Caco-2 (cell line): Measurements from ENCODE around the gene LMAN2. TPM values are rescaled to one million over a fixed set of nuclear protein-coding genes. Genes with fewer than 3 reads are reported as not detected.
A peak's percentile ranks its signal among the peaks of the same experiment; 100 is the strongest.

Source experiments
- BruUV-seq: library from RNA; stranded (reverse); fragments of 400-500 nt; replicated peaks from 2 replicates; lab custom pipeline; 2021; lab: Mats Ljungman, UMichigan
- CTCF ChIA-PET: fragments of 300-600 bp; sonication (Branson Sonifier 250); formaldehyde crosslinking; loops from one replicate; lab custom pipeline; 2022; ENCODE audit warnings: antibody characterized with exemption; lab: Charles Lee
- POLR2A ChIA-PET: fragments of 300-600 bp; sonication (Branson Sonifier 250); formaldehyde crosslinking; loops from one replicate; lab custom pipeline; 2022; ENCODE audit warnings: antibody characterized with exemption; lab: Charles Lee
- DNase-seq, 2 experiments: peaks; one replicate each; pipeline versions ENCODE4 v3.0.0 to v3.0.0-alpha.2; 2020 to 2022
- H3K27me3 ChIP-seq: replicated peaks from 2 replicates; pipeline ENCODE4 v1.6.0; 2011; ENCODE audit warnings: low read length; ENCODE audit not compliant: control insufficient read depth, insufficient read depth
- H3K36me3 ChIP-seq: 2 replicates; pipeline ENCODE4 v1.5.1; 2011; ENCODE audit warnings: low read length; ENCODE audit not compliant: control insufficient read depth, insufficient read depth
- H3K4me1 ChIP-seq: fragments of 250-450 bp; sonication (Bioruptor Pico); 2 replicates; pipeline ENCODE4 v1.5.1; 2020; ENCODE audit warnings: mild to moderate bottlenecking
- H3K4me3 ChIP-seq: 2 replicates; pipeline ENCODE4 v1.5.1; 2011; ENCODE audit warnings: low read depth, mild to moderate bottlenecking, control low read depth, low read length
- H3K9me3 ChIP-seq: fragments of 250-450 bp; sonication (Bioruptor Pico); 2 replicates; pipeline ENCODE4 v1.5.1; 2020; ENCODE audit warnings: mild to moderate bottlenecking, moderate library complexity
- H3K27ac Mint-ChIP-seq: one replicate; pipeline ENCODE4 v1.8.0; 2022; ENCODE audit warnings: mixed read lengths; ENCODE audit not compliant: unreplicated experiment
- H3K27me3 Mint-ChIP-seq: one replicate; pipeline ENCODE4 v1.8.0; 2022; ENCODE audit warnings: mixed read lengths; ENCODE audit not compliant: insufficient read depth, unreplicated experiment
- H3K36me3 Mint-ChIP-seq: one replicate; pipeline ENCODE4 v1.8.0; 2022; ENCODE audit warnings: mild to moderate bottlenecking, mixed read lengths; ENCODE audit not compliant: insufficient read depth, unreplicated experiment
- H3K4me1 Mint-ChIP-seq: one replicate; pipeline ENCODE4 v1.8.0; 2022; ENCODE audit warnings: low read depth, mixed read lengths; ENCODE audit not compliant: unreplicated experiment
- H3K4me3 Mint-ChIP-seq: one replicate; pipeline ENCODE4 v1.8.0; 2022; ENCODE audit warnings: mild to moderate bottlenecking, moderate library complexity, mixed read lengths; ENCODE audit not compliant: unreplicated experiment
- H3K9me3 Mint-ChIP-seq: one replicate; pipeline ENCODE4 v1.8.0; 2022; ENCODE audit warnings: mixed read lengths; ENCODE audit not compliant: unreplicated experiment
- intact Hi-C: fragments of 100-400 bp; cut with micrococcal nuclease; formaldehyde crosslinking; loops from one replicate; pipeline ENCODE4 v1.10.0; 2022; ENCODE audit not compliant: unreplicated experiment
- total RNA-seq: library from RNA; stranded (reverse); gene quantifications from 2 replicates; pipeline ENCODE4 v1.2.3, GENCODE V29; 2022
- TF ChIP-seq, protein P1 (sequence below), 2 experiments: fragments of 200-600 bp in 1 of 2; IDR thresholded peaks; 1 replicate in 1 of 2; 2 replicates in 1 of 2; pipeline versions ENCODE4 v1.5.1 to v1.8.0; 2011 to 2022; ENCODE audit warnings: antibody characterized with exemption in 1 of 2, control low read depth in 1 of 2, inconsistent platforms in 1 of 2, low read depth in 1 of 2, low read length in 1 of 2, mild to moderate bottlenecking in 1 of 2, moderate library complexity in 1 of 2; ENCODE audit not compliant: insufficient read depth in 1 of 2, severe bottlenecking in 1 of 2, unreplicated experiment in 1 of 2

Gene LMAN2
- total RNA-seq, 1 experiment from 2014 or later, result 241 TPM

DNA sequence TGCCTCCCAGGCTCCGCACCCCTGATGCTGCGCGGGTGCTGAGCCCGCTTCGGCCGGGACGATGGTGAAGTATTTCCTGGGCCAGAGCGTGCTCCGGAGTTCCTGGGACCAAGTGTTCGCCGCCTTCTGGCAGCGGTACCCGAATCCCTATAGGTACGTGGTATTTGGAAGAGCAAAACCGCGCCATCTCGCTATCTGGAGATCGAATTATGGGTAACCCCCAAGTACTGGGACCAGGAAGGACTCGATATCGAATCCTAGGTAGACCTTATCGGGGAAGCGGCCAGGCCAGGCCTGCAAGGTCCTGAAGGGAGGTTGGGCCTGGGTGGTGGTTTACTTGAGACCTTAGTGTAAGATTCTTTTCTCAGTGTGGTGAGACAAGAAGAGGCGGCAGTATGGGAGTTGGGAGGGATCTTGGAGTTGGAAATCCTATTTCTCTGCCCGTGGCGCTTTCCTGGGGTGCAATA lies 47.5 kb downstream of the LMAN2 start:
- no peaks in the 10 kb centered on the region for H3K27me3 Mint-ChIP-seq
- H3K27ac Mint-ChIP-seq, result peak overlapping the region; percentile 94
- peaks cover 72% of the 10 kb centered on the region for H3K36me3 Mint-ChIP-seq
- intact Hi-C loops, result no loop called here
- H3K4me3 ChIP-seq, result peak overlapping the region; percentile 89
- H3K4me1 ChIP-seq, result peaks cover 29% of the 10 kb centered on the region
- peak overlapping the region; percentile 94 for H3K4me3 Mint-ChIP-seq
- TF ChIP-seq, protein P1, sequence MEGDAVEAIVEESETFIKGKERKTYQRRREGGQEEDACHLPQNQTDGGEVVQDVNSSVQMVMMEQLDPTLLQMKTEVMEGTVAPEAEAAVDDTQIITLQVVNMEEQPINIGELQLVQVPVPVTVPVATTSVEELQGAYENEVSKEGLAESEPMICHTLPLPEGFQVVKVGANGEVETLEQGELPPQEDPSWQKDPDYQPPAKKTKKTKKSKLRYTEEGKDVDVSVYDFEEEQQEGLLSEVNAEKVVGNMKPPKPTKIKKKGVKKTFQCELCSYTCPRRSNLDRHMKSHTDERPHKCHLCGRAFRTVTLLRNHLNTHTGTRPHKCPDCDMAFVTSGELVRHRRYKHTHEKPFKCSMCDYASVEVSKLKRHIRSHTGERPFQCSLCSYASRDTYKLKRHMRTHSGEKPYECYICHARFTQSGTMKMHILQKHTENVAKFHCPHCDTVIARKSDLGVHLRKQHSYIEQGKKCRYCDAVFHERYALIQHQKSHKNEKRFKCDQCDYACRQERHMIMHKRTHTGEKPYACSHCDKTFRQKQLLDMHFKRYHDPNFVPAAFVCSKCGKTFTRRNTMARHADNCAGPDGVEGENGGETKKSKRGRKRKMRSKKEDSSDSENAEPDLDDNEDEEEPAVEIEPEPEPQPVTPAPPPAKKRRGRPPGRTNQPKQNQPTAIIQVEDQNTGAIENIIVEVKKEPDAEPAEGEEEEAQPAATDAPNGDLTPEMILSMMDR (IDR thresholded peaks at IDR 0.05; ENCODE audit: insufficient read depth in 1 of 2, low read depth in 1 of 2, low read length in 1 of 2, severe bottlenecking in 1 of 2, unreplicated experiment in 1 of 2), result no peak
- H3K9me3 Mint-ChIP-seq, result no peaks in the 10 kb centered on the region
- ChIA-PET CTCF (interaction anchor here (0.7 to 2.4 kb wide), 4 partner anchors 40 to 192 kb away, joined by 3 to 13 read pairs (median 4); no protein-coding TSS in a partner anchor), POLR2A (interaction anchor here (0.6 to 1.8 kb wide), 4 partner anchors 8 to 217 kb away, joined by 3 to 7 read pairs (median 6); partner anchors contain the start of genes FGFR4, GRK6 and LMAN2)
- H3K27me3 ChIP-seq, result no peaks in the 10 kb centered on the region
- DNase-seq, result no peak
- peaks cover 9% of the 10 kb centered on the region for H3K36me3 ChIP-seq
- H3K4me1 Mint-ChIP-seq, result peaks cover 26% of the 10 kb centered on the region
- H3K9me3 ChIP-seq, result no peaks in the 10 kb centered on the region
- BruUV-seq, result TSS peak; percentile 67

DNA sequence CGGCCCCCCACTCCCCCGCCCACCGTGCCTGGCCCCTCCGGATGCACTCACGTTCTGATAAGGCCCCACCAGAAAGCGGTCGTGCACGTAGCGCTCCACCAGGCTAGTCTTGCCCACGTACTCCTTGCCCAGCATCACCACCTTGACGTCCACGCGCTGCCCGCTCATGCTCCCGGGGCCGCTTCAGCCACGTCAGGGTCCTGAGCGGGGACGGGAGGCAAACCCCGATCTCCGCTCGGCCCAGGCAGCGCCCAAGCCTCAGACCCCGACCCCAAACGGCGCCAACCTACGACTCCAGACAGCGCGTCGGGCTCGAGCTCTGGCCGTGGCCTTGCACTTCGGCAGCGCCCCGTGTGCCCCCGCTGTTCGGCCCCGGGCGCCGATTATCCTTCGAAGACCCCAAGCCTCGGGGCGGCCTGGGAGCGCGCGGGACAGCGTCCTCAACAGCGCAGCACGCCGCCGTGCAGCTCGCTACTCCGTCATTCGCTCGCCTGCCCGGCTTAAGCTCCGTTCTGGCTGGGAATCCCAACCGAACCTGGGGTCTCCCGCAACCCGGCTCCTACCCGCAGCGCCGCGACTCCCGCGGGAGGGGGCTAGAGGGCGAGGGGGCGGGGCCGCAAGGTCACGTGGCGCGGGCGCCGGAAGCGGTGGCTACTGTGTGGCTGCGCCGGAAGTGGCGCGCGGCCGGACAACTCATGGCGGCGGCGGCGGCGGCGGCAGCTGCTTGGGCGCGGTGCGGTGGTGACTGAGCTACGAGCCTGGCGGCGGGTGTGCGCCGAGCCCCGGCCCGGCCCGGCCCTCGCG lies 48.1 kb downstream of the LMAN2 start, which contains the start of the genes PRELID1 and RAB24:
Gene PRELID1, plus strand, starts transcription at position 679 of the 804 bp plus-strand sequence. CDS start 187 bp downstream, outside the sequence.
Gene RAB24, minus strand, starts transcription at position 599 of the 804 bp plus-strand sequence. Its CDS starts 431 bp downstream, at position 168.
- Mint-ChIP-seq H3K4me1 (peaks cover 21% of the 10 kb centered on the region), H3K36me3 (peaks cover 72% of the 10 kb centered on the region), H3K27ac (peak within 1 kb of the TSS; percentile 94), H3K27me3 (no peaks in the 10 kb centered on the region), H3K9me3 (no peaks in the 10 kb centered on the region), H3K4me3 (peak within 1 kb of the TSS; percentile 94)
- CTCF ChIA-PET, result interaction anchor here (0.6 to 2.4 kb wide), 5 partner anchors 40 to 191 kb away, joined by 3 to 13 read pairs (median 4); no protein-coding TSS in a partner anchor
- TF ChIP-seq, protein P1 (IDR thresholded peaks at IDR 0.05; ENCODE audit: insufficient read depth in 1 of 2, low read depth in 1 of 2, low read length in 1 of 2, severe bottlenecking in 1 of 2, unreplicated experiment in 1 of 2), result peak; percentile 36 to 55
- TSS peak; percentile 63 for BruUV-seq
- Histone ChIP-seq H3K4me3 (peak within 1 kb of the TSS; percentile 89), H3K4me1 (peaks cover 29% of the 10 kb centered on the region), H3K9me3 (no peaks in the 10 kb centered on the region), H3K36me3 (peaks cover 9% of the 10 kb centered on the region), H3K27me3 (no peaks in the 10 kb centered on the region)
- POLR2A ChIA-PET, result interaction anchor here (0.5 to 1.8 kb wide), 7 partner anchors 9 to 658 kb away, joined by 3 to 8 read pairs (median 5); partner anchors contain the start of genes FGFR4, GRK6 and LMAN2
- intact Hi-C loops, result no loop called here
- peak; percentile 87 to 93 for DNase-seq
